Measurements from ENCODE around the gene GJB5. TPM values are rescaled to one million over a fixed set of nuclear protein-coding genes. Genes with fewer than 3 reads are reported as not detected.
"Not testable (repeated sequence)": the region's sequence is repeated elsewhere in the genome, so short reads cannot be mapped to it uniquely, and the experiment has no call there.

GJB5 gene
- total RNA-seq, 3 donors from 2014 or later (not counting 1 experiment from before 2014, with no cell fraction given) = not detected

- no peaks in the 10 kb centered on the region for H3K36me3 ChIP-seq (ENCODE audit: control insufficient read depth, insufficient read depth, low read length)
- no peak for DNase-seq
- no peak overlapping the region for H3K4me3 ChIP-seq (ENCODE audit: low read length)
- H3K9me3 Mint-ChIP-seq = no peaks in the 10 kb centered on the region
- H3K9me3 ChIP-seq (ENCODE audit: control insufficient read depth, insufficient read depth, low read length) = no peaks in the 10 kb centered on the region
- no peak for ATAC-seq
- no peak for TF ChIP-seq CTCF (IDR thresholded peaks at IDR 0.05)
- no peaks in the 10 kb centered on the region for H3K27me3 ChIP-seq (ENCODE audit: control insufficient read depth, insufficient read depth, low read length)
- H3K4me1 Mint-ChIP-seq = no peaks in the 10 kb centered on the region
- intact Hi-C loops (cut with micrococcal nuclease) = no loop called here
- H3K4me1 ChIP-seq (ENCODE audit: control insufficient read depth, insufficient read depth, low read length) = no peaks in the 10 kb centered on the region
- no peak overlapping the region for H3K4me3 Mint-ChIP-seq
- no peak overlapping the region for H3K27ac Mint-ChIP-seq
- no peak overlapping the region for H3K27ac ChIP-seq (ENCODE audit: low read length)
- 88% methylated on average over 10 of the region's 10 CpGs for WGBS (ENCODE audit: insufficient coverage)
- peaks cover 10 to 26% of the 10 kb centered on the region in 2 donors for H3K27me3 Mint-ChIP-seq (ENCODE audit: low read depth in 2 of 2)
- H3K36me3 Mint-ChIP-seq = no peaks in the 10 kb centered on the region
Observed at GRCh38 chr1:34736692-34737091, 18.2 kb upstream of the GJB5 start.

GRCh38 chr1:34737236-34737635, 17.6 kb upstream of the GJB5 start:
- intact Hi-C loops (cut with micrococcal nuclease); ATAC-seq; H3K36me3 ChIP-seq (ENCODE audit: control insufficient read depth, insufficient read depth, low read length); H3K4me1 ChIP-seq (ENCODE audit: control insufficient read depth, insufficient read depth, low read length); H3K27ac ChIP-seq (ENCODE audit: low read length); DNase-seq; H3K9me3 Mint-ChIP-seq; H3K36me3 Mint-ChIP-seq; H3K27me3 ChIP-seq (ENCODE audit: control insufficient read depth, insufficient read depth, low read length); H3K27ac Mint-ChIP-seq; H3K4me3 Mint-ChIP-seq; H3K4me3 ChIP-seq (ENCODE audit: low read length); H3K4me1 Mint-ChIP-seq; H3K9me3 ChIP-seq (ENCODE audit: control insufficient read depth, insufficient read depth, low read length): not testable (repeated sequence)
- 92% methylated on average over 12 of the region's 12 CpGs for WGBS (ENCODE audit: insufficient coverage)
- H3K27me3 Mint-ChIP-seq (ENCODE audit: low read depth in 2 of 2) = peaks cover 10 to 26% of the 10 kb centered on the region in 2 donors

GRCh38 chr1:34739613-34740012, 15.2 kb upstream of the GJB5 start:
- H3K27ac Mint-ChIP-seq = no peak overlapping the region
- no peak overlapping the region for H3K4me3 Mint-ChIP-seq
- 60% methylated on average over 3 of the region's 3 CpGs for WGBS (ENCODE audit: insufficient coverage)
- intact Hi-C loops (cut with micrococcal nuclease) = loop anchor here (5.0 kb wide), 1 partner anchor 1107 kb away; no protein-coding TSS in a partner anchor
- H3K27me3 Mint-ChIP-seq (ENCODE audit: low read depth in 2 of 2) = peaks cover 4 to 20% of the 10 kb centered on the region in 2 donors
- Histone ChIP-seq H3K4me3 (ENCODE audit: low read length) (no peak overlapping the region), H3K27me3 (ENCODE audit: control insufficient read depth, insufficient read depth, low read length) (no peaks in the 10 kb centered on the region), H3K27ac (ENCODE audit: low read length) (no peak overlapping the region), H3K36me3 (ENCODE audit: control insufficient read depth, insufficient read depth, low read length) (no peaks in the 10 kb centered on the region), H3K9me3 (ENCODE audit: control insufficient read depth, insufficient read depth, low read length) (no peaks in the 10 kb centered on the region), H3K4me1 (ENCODE audit: control insufficient read depth, insufficient read depth, low read length) (peaks cover 3% of the 10 kb centered on the region)
- TF ChIP-seq CTCF (IDR thresholded peaks at IDR 0.05) = no peak
- no peaks in the 10 kb centered on the region for H3K9me3 Mint-ChIP-seq
- no peaks in the 10 kb centered on the region for H3K36me3 Mint-ChIP-seq
- ATAC-seq (no peak), DNase-seq (no peak)
- peaks cover 4 to 8% of the 10 kb centered on the region in 2 donors for H3K4me1 Mint-ChIP-seq

- Histone ChIP-seq H3K36me3 (ENCODE audit: control insufficient read depth, insufficient read depth, low read length) (no peaks in the 10 kb centered on the region), H3K9me3 (ENCODE audit: control insufficient read depth, insufficient read depth, low read length) (no peaks in the 10 kb centered on the region), H3K27me3 (ENCODE audit: control insufficient read depth, insufficient read depth, low read length) (no peaks in the 10 kb centered on the region), H3K4me3 (ENCODE audit: low read length) (no peak overlapping the region), H3K4me1 (ENCODE audit: control insufficient read depth, insufficient read depth, low read length) (peaks cover 3% of the 10 kb centered on the region), H3K27ac (ENCODE audit: low read length) (no peak overlapping the region)
- 66% methylated on average over 18 of the region's 18 CpGs for WGBS (ENCODE audit: insufficient coverage)
- H3K9me3 Mint-ChIP-seq = no peaks in the 10 kb centered on the region
- intact Hi-C loops (cut with micrococcal nuclease) = loop anchor here (5.0 kb wide), 1 partner anchor 1108 kb away; no protein-coding TSS in a partner anchor
- no peak overlapping the region for H3K27ac Mint-ChIP-seq
- H3K27me3 Mint-ChIP-seq (ENCODE audit: low read depth in 2 of 2) = peaks cover 4 to 20% of the 10 kb centered on the region in 2 donors
- no peak overlapping the region for H3K4me3 Mint-ChIP-seq
- DNase-seq = no peak
- no peaks in the 10 kb centered on the region for H3K36me3 Mint-ChIP-seq
- TF ChIP-seq CTCF (IDR thresholded peaks at IDR 0.05) = no peak
- peaks cover 4 to 8% of the 10 kb centered on the region in 2 donors for H3K4me1 Mint-ChIP-seq
- no peak for ATAC-seq
Observed at GRCh38 chr1:34740161-34740868, 14.5 kb upstream of the GJB5 start.

Data from natural killer cell (primary cell).